HEK293T (cell line): ENCODE data around the gene NFYA.

Experiments used
- ARNT ChIP-seq: fragments of 450-650 bp; IDR thresholded peaks from 2 replicates; pipeline ENCODE4 v1.6.1; 2017; ENCODE audit warnings: mild to moderate bottlenecking
- BHLHE40 ChIP-seq: fragments of 450-650 bp; IDR thresholded peaks from 2 replicates; pipeline ENCODE4 v1.6.1; 2016; ENCODE audit warnings: mild to moderate bottlenecking, moderate library complexity, borderline replicate concordance
- ELF4 ChIP-seq: fragments of 450-650 bp; IDR thresholded peaks from 2 replicates; pipeline ENCODE4 v1.6.1; 2017; ENCODE audit warnings: antibody characterized with exemption
- FOXA1 ChIP-seq: fragments of 450-650 bp; IDR thresholded peaks from 2 replicates; pipeline ENCODE4 v1.6.1; 2016; ENCODE audit warnings: mild to moderate bottlenecking
- FOXK2 ChIP-seq: fragments of 450-650 bp; IDR thresholded peaks from 2 replicates; pipeline ENCODE4 v1.6.1; 2016; ENCODE audit warnings: mild to moderate bottlenecking
- FOXM1 ChIP-seq: fragments of 450-650 bp; IDR thresholded peaks from 2 replicates; pipeline ENCODE4 v1.6.1; 2017; ENCODE audit warnings: mild to moderate bottlenecking, borderline replicate concordance
- HDGF ChIP-seq: fragments of 450-650 bp; IDR thresholded peaks from 2 replicates; pipeline ENCODE4 v1.6.1; 2017; ENCODE audit warnings: antibody characterized with exemption, borderline replicate concordance
- L3MBTL2 ChIP-seq: fragments of 450-650 bp; conservative IDR thresholded peaks from 2 replicates; pipeline ENCODE4 v1.6.1; 2016; ENCODE audit warnings: mild to moderate bottlenecking
- NFRKB ChIP-seq: fragments of 450-650 bp; IDR thresholded peaks from 2 replicates; pipeline ENCODE4 v1.6.1; 2016; ENCODE audit warnings: mild to moderate bottlenecking, moderate library complexity
- PKNOX1 ChIP-seq: fragments of 450-650 bp; IDR thresholded peaks from 2 replicates; pipeline ENCODE4 v1.6.1; 2016
- SP1 ChIP-seq: fragments of 450-650 bp; IDR thresholded peaks from 2 replicates; pipeline ENCODE4 v1.6.1; 2017
- SUZ12 ChIP-seq: fragments of 450-650 bp; IDR thresholded peaks from 2 replicates; pipeline ENCODE4 v1.6.1; 2016; ENCODE audit warnings: mild to moderate bottlenecking
- TARDBP ChIP-seq: fragments of 450-650 bp; IDR thresholded peaks from 2 replicates; pipeline ENCODE4 v1.6.1; 2016
- ZNF384 ChIP-seq: fragments of 450-650 bp; IDR thresholded peaks from 2 replicates; pipeline ENCODE4 v1.6.1; 2016

- TF ChIP-seq FOXK2: no peak
- no peak for TF ChIP-seq FOXA1
- no peak for TF ChIP-seq TARDBP
- no peak for TF ChIP-seq BHLHE40
- TF ChIP-seq FOXM1: no peak
- no peak for TF ChIP-seq SP1
- no peak for TF ChIP-seq SUZ12
- no peak for TF ChIP-seq ARNT
- no peak for TF ChIP-seq L3MBTL2
- TF ChIP-seq PKNOX1: no peak
- no peak for TF ChIP-seq ELF4
- TF ChIP-seq HDGF: no peak
- no peak for TF ChIP-seq NFRKB
- no peak for TF ChIP-seq ZNF384
Measured at GRCh38 chr6:41036601-41037000, 36.2 kb upstream of the NFYA start.
